ENCODE results near the gene SLC25A30.
"Not testable (repeated sequence)": the region's sequence is repeated elsewhere in the genome, so short reads cannot be mapped to it uniquely, and the experiment has no call there.

SLC25A30 gene

GRCh38 chr13:45391128-45391527 lies 27.0 kb downstream of the SLC25A30 start:
- not testable (repeated sequence) for DNase-seq

- DNase-seq, result not testable (repeated sequence)
These were observed 27.8 kb downstream of the SLC25A30 start for GRCh38 chr13:45390348-45390747.

GRCh38 chr13:45388664-45389063 lies 29.5 kb downstream of the SLC25A30 start:
- DNase-seq, result no peak

- not testable (repeated sequence) for DNase-seq
These were observed 31.1 kb downstream of the SLC25A30 start for GRCh38 chr13:45386892-45387575.

GRCh38 chr13:45385907-45386553 lies 32.1 kb downstream of the SLC25A30 start:
- no peak for DNase-seq

- DNase-seq, result no peak
These were observed 32.9 kb downstream of the SLC25A30 start for GRCh38 chr13:45385320-45385719.

- no peak for DNase-seq
These were observed 33.5 kb downstream of the SLC25A30 start for GRCh38 chr13:45384474-45385174.

- not testable (repeated sequence) for DNase-seq
These were observed 35.4 kb downstream of the SLC25A30 start for GRCh38 chr13:45382739-45383138.

GRCh38 chr13:45381196-45381595 lies 37.0 kb downstream of the SLC25A30 start:
- DNase-seq, result no peak

- DNase-seq, result not testable (repeated sequence)
These were observed 37.5 kb downstream of the SLC25A30 start for GRCh38 chr13:45380708-45381107.

GRCh38 chr13:45379516-45379915 lies 38.7 kb downstream of the SLC25A30 start:
- not testable (repeated sequence) for DNase-seq

GRCh38 chr13:45378786-45379185 lies 39.4 kb downstream of the SLC25A30 start:
- DNase-seq, result not testable (repeated sequence)

- DNase-seq, result not testable (repeated sequence)
These were observed 40.9 kb downstream of the SLC25A30 start for GRCh38 chr13:45377314-45377713.

GRCh38 chr13:45376651-45377050 lies 41.5 kb downstream of the SLC25A30 start:
- not testable (repeated sequence) for DNase-seq

GRCh38 chr13:45374917-45375316 lies 43.3 kb downstream of the SLC25A30 start:
- DNase-seq, result no peak

- peak; percentile 40 for DNase-seq
These were observed 45.0 kb downstream of the SLC25A30 start for GRCh38 chr13:45373162-45373547.

- DNase-seq, result peak; percentile 70
These were observed 45.7 kb downstream of the SLC25A30 start for GRCh38 chr13:45372189-45373161.

- no peak for DNase-seq
These were observed 47.2 kb downstream of the SLC25A30 start for GRCh38 chr13:45370922-45371406.

GRCh38 chr13:45369116-45369515 lies 49.1 kb downstream of the SLC25A30 start:
- no peak for DNase-seq

GRCh38 chr13:45368571-45368970 lies 49.6 kb downstream of the SLC25A30 start:
- no peak for DNase-seq

GRCh38 chr13:45368005-45368404 lies 50.2 kb downstream of the SLC25A30 start:
- no peak for DNase-seq

- no peak for DNase-seq
These were observed 50.8 kb downstream of the SLC25A30 start for GRCh38 chr13:45367358-45367757.

GRCh38 chr13:45365558-45365885 lies 52.7 kb downstream of the SLC25A30 start:
- DNase-seq, result no peak

All from NCI-H82 (cell line).